Natural killer cell (primary cell): ENCODE results near the gene OGFOD3. TPM values are rescaled to one million over a fixed set of nuclear protein-coding genes. Genes with fewer than 3 reads are reported as not detected.

Source experiments
- ATAC-seq, 3 donors: fragments of 150-1000 bp in 2 of 3; fragments of 200-7000 bp in 1 of 3; cut with Tn5 transposase; 1 replicate in 1 of 3; 2 replicates in 2 of 3; pipeline ENCODE4 v1.10.0; 2021; ENCODE audit warnings: mild to moderate bottlenecking in 2 of 3, moderate library complexity in 2 of 3
- DNase-seq, 2 donors: peaks; one replicate each; pipeline versions ENCODE4 v3.0.0 to v3.0.0-alpha.2; 2013 to 2021; ENCODE audit warnings: mixed read lengths in 1 of 2
- H3K27ac ChIP-seq: one replicate; pipeline ENCODE4 v1.5.1; 2013; ENCODE audit warnings: mild to moderate bottlenecking, low read length
- H3K27me3 ChIP-seq: one replicate; pipeline ENCODE4 v1.6.1; 2013; ENCODE audit warnings: low read length; ENCODE audit not compliant: control insufficient read depth, insufficient read depth
- H3K36me3 ChIP-seq: one replicate; pipeline ENCODE4 v1.6.1; 2013; ENCODE audit warnings: low read length; ENCODE audit not compliant: control insufficient read depth, insufficient read depth
- H3K4me1 ChIP-seq: one replicate; pipeline ENCODE4 v1.6.1; 2013; ENCODE audit warnings: low read length; ENCODE audit not compliant: control insufficient read depth, insufficient read depth
- H3K4me3 ChIP-seq: one replicate; pipeline ENCODE4 v1.5.1; 2013; ENCODE audit warnings: low read length
- H3K9me3 ChIP-seq: one replicate; pipeline ENCODE4 v1.6.1; 2013; ENCODE audit warnings: low read length; ENCODE audit not compliant: control insufficient read depth, insufficient read depth
- H3K27ac Mint-ChIP-seq, 2 donors: one replicate each; pipeline ENCODE4 v1.8.0; 2022; ENCODE audit warnings: mild to moderate bottlenecking in 2 of 2, mixed read lengths in 2 of 2, moderate library complexity in 1 of 2
- H3K27me3 Mint-ChIP-seq, 2 donors: one replicate each; pipeline ENCODE4 v1.8.0; 2022; ENCODE audit warnings: low read depth in 2 of 2, mixed read lengths in 2 of 2
- H3K36me3 Mint-ChIP-seq: one replicate; pipeline ENCODE4 v1.8.0; 2022; ENCODE audit warnings: mixed read lengths
- H3K4me1 Mint-ChIP-seq, 2 donors: one replicate each; pipeline ENCODE4 v1.8.0; 2022; ENCODE audit warnings: mixed read lengths in 2 of 2
- H3K4me3 Mint-ChIP-seq: one replicate; pipeline ENCODE4 v1.8.0; 2022; ENCODE audit warnings: mild to moderate bottlenecking, moderate library complexity, mixed read lengths
- H3K9me3 Mint-ChIP-seq, 2 donors: one replicate each; pipeline ENCODE4 v1.8.0; 2022; ENCODE audit warnings: mixed read lengths in 2 of 2
- CTCF ChIP-seq: fragments of 200-600 bp; IDR thresholded peaks from one replicate; pipeline ENCODE4 v1.8.0; 2022; ENCODE audit warnings: antibody characterized with exemption
- WGBS: methylation state at CpG from one replicate; pipeline ENCODE4 v1.1.7; 2013; ENCODE audit warnings: missing lambda C conversion rate; ENCODE audit not compliant: insufficient coverage; 5-methylcytosine and 5-hydroxymethylcytosine counted together
- intact Hi-C: fragments of 100-400 bp; cut with micrococcal nuclease; formaldehyde crosslinking; loops from one replicate; pipeline ENCODE4 v1.14.2; 2022
- total RNA-seq, 4 donors: library from RNA; stranded (reverse); fragments of 120-200 nt in 1 of 4; gene quantifications; one replicate each; pipeline versions ENCODE4 v1.2.3 to v1.2.4, GENCODE V29; 2013 to 2022

The OGFOD3 gene
- total RNA-seq, 3 donors from 2014 or later (not counting 1 experiment from before 2014, with no cell fraction given) = 21.6 to 28.6 (median 23.3) TPM

- Histone ChIP-seq H3K4me3 (no peak overlapping the region), H3K36me3 (peaks cover 11% of the 10 kb centered on the region), H3K4me1 (peaks cover 5% of the 10 kb centered on the region), H3K27ac (no peak overlapping the region), H3K27me3 (peaks cover 8% of the 10 kb centered on the region), H3K9me3 (no peaks in the 10 kb centered on the region)
- no peak for TF ChIP-seq CTCF
- Mint-ChIP-seq H3K4me3 (no peak overlapping the region), H3K36me3 (no peaks in the 10 kb centered on the region), H3K4me1 (peaks cover 0 to 10% of the 10 kb centered on the region in 2 donors), H3K9me3 (no peaks in the 10 kb centered on the region), H3K27ac (no peak overlapping the region), H3K27me3 (peaks cover 0 to 4% of the 10 kb centered on the region in 2 donors)
- ATAC-seq (no peak), DNase-seq (no peak)
- intact Hi-C loops = no loop called here
- 98% methylated on average over 10 of the region's 13 CpGs for WGBS
Measured at GRCh38 chr17:82390860-82391435, 27.4 kb downstream of the OGFOD3 start.

- H3K36me3 ChIP-seq = peaks cover 11% of the 10 kb centered on the region
- peaks cover 0 to 5% of the 10 kb centered on the region in 2 donors for H3K27me3 Mint-ChIP-seq
- 95% methylated on average over 28 of the region's 34 CpGs for WGBS
- H3K36me3 Mint-ChIP-seq = no peaks in the 10 kb centered on the region
- no peak overlapping the region for H3K4me3 ChIP-seq
- H3K4me3 Mint-ChIP-seq = no peak overlapping the region
- peaks cover 5% of the 10 kb centered on the region for H3K4me1 ChIP-seq
- no peak for DNase-seq
- intact Hi-C loops = no loop called here
- H3K27ac ChIP-seq = no peak overlapping the region
- peaks cover 0 to 7% of the 10 kb centered on the region in 2 donors for H3K4me1 Mint-ChIP-seq
- H3K9me3 ChIP-seq = no peaks in the 10 kb centered on the region
- H3K9me3 Mint-ChIP-seq = no peaks in the 10 kb centered on the region
- H3K27ac Mint-ChIP-seq = no peak overlapping the region
- no peak for TF ChIP-seq CTCF
- no peak for ATAC-seq
- peaks cover 11% of the 10 kb centered on the region for H3K27me3 ChIP-seq
Measured at GRCh38 chr17:82390015-82390859, 28.1 kb downstream of the OGFOD3 start.

- DNase-seq = no peak
- intact Hi-C loops = no loop called here
- Mint-ChIP-seq H3K4me1 (peaks cover 0 to 7% of the 10 kb centered on the region in 2 donors), H3K27ac (no peak overlapping the region), H3K36me3 (no peaks in the 10 kb centered on the region), H3K9me3 (no peaks in the 10 kb centered on the region), H3K4me3 (no peak overlapping the region), H3K27me3 (peaks cover 0 to 5% of the 10 kb centered on the region in 2 donors)
- Histone ChIP-seq H3K9me3 (no peaks in the 10 kb centered on the region), H3K27me3 (peaks cover 15% of the 10 kb centered on the region), H3K27ac (no peak overlapping the region), H3K4me1 (peaks cover 5% of the 10 kb centered on the region), H3K36me3 (peaks cover 11% of the 10 kb centered on the region), H3K4me3 (no peak overlapping the region)
- 91% methylated on average over 10 of the region's 10 CpGs for WGBS
- no peak for ATAC-seq
- TF ChIP-seq CTCF = no peak
Measured at GRCh38 chr17:82389379-82389778, 29.0 kb downstream of the OGFOD3 start.
